DND-41 (cell line): ENCODE data around the gene MYO16.

ENCODE experiments used
- ATAC-seq: fragments of 200-7000 bp; cut with Tn5 transposase; 3 replicates; pipeline ENCODE4 v1.9.1; 2021; ENCODE audit warnings: low read depth; ENCODE audit not compliant: insufficient read depth
- DNase-seq: peaks from one replicate; pipeline ENCODE4 v3.0.0-alpha.2; 2020
- H2AFZ ChIP-seq: 2 replicates; pipeline ENCODE4 v1.6.0; 2012; ENCODE audit warnings: low read depth, low read length
- H3K27ac ChIP-seq: 2 replicates; pipeline ENCODE4 v1.5.1; 2012; ENCODE audit warnings: low read length, inconsistent platforms
- H3K27me3 ChIP-seq: fragments of 200-600 bp; sonication (generic); 2 replicates; pipeline ENCODE4 v1.6.0; 2012; ENCODE audit warnings: low read length, mild to moderate bottlenecking, inconsistent platforms; ENCODE audit not compliant: insufficient read depth, poor library complexity
- H3K36me3 ChIP-seq: 2 replicates; pipeline ENCODE4 v1.5.1; 2012; ENCODE audit warnings: low read length, inconsistent platforms; ENCODE audit not compliant: insufficient read depth
- H3K4me1 ChIP-seq: 2 replicates; pipeline ENCODE4 v1.5.1; 2012; ENCODE audit warnings: mild to moderate bottlenecking, low read length; ENCODE audit not compliant: insufficient read depth
- H3K4me2 ChIP-seq: 2 replicates; pipeline ENCODE4 v1.6.0; 2012; ENCODE audit warnings: mild to moderate bottlenecking, moderate library complexity, low read length, inconsistent platforms; ENCODE audit not compliant: insufficient read depth
- H3K4me3 ChIP-seq, 2 experiments: fragments of 200-600 bp in 1 of 2; shearing (Covaris generic) in 1 of 2; 2 replicates each; pipeline ENCODE4 v1.5.1; 2012 to 2016; ENCODE audit warnings: inconsistent platforms in 2 of 2, low read length in 2 of 2, mild to moderate bottlenecking in 2 of 2, low read depth in 1 of 2, moderate library complexity in 1 of 2
- H3K79me2 ChIP-seq: 2 replicates; pipeline ENCODE4 v1.6.0; 2012; ENCODE audit warnings: low read length, inconsistent platforms; ENCODE audit not compliant: insufficient read depth
- H3K9ac ChIP-seq: 2 replicates; pipeline ENCODE4 v1.6.0; 2012; ENCODE audit warnings: low read depth, mild to moderate bottlenecking, inconsistent platforms, low read length, moderate library complexity
- H3K9me3 ChIP-seq: 2 replicates; pipeline ENCODE4 v1.5.1; 2012; ENCODE audit warnings: low read length, moderate library complexity, mild to moderate bottlenecking, inconsistent platforms; ENCODE audit not compliant: insufficient read depth, severe bottlenecking
- H4K20me1 ChIP-seq: 2 replicates; pipeline ENCODE4 v1.6.0; 2012; ENCODE audit warnings: low read length; ENCODE audit not compliant: insufficient read depth
- CTCF ChIP-seq: IDR thresholded peaks from 2 replicates; pipeline ENCODE4 v1.5.1; 2012; ENCODE audit warnings: borderline replicate concordance, low read length, moderate library complexity, mild to moderate bottlenecking; ENCODE audit not compliant: poor library complexity, severe bottlenecking; ENCODE audit errors: extremely low read depth
- EZH2 ChIP-seq: IDR thresholded peaks from 3 replicates; pipeline ENCODE4 v1.6.1; 2012; ENCODE audit warnings: borderline replicate concordance, low read depth, mild to moderate bottlenecking, moderate library complexity, low read length, inconsistent platforms; ENCODE audit not compliant: severe bottlenecking

The MYO16 gene

DNA sequence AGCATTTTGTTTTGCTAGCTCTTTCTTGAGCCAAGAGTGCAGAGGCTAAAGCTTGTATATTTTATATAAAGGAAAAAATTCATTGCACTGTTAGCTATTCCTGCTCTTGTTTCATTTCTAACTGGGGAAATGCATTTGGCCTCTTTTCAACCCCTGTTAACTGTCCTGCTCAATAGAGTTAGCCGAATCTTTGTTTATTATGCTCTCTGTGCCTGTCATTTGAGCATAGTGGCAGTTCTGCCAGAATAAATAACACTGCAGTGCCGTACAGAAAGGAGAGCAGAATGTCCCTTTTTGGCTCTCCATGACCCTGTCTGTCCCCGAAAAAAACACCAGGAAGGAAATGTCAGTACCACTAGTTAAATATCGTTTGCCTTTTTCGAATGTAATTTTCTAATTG lies 350.8 kb downstream of the MYO16 start:
- H4K20me1 ChIP-seq: no peaks in the 10 kb centered on the region
- no peak overlapping the region for H3K4me2 ChIP-seq
- H3K27me3 ChIP-seq: peaks cover 24% of the 10 kb centered on the region
- no peak overlapping the region for H3K27ac ChIP-seq
- no peaks in the 10 kb centered on the region for H3K36me3 ChIP-seq
- TF ChIP-seq CTCF: no peak
- no peak for TF ChIP-seq EZH2
- H3K4me3 ChIP-seq: no peak overlapping the region
- ATAC-seq: no peak
- H3K9me3 ChIP-seq: no peaks in the 10 kb centered on the region
- no peaks in the 10 kb centered on the region for H3K79me2 ChIP-seq
- H3K9ac ChIP-seq: no peak overlapping the region
- no peak for DNase-seq
- no peak overlapping the region for H2AFZ ChIP-seq
- no peaks in the 10 kb centered on the region for H3K4me1 ChIP-seq

- ATAC-seq: no peak
- no peak overlapping the region for H3K4me2 ChIP-seq
- no peak overlapping the region for H3K9ac ChIP-seq
- no peaks in the 10 kb centered on the region for H4K20me1 ChIP-seq
- no peak overlapping the region for H2AFZ ChIP-seq
- no peaks in the 10 kb centered on the region for H3K79me2 ChIP-seq
- no peaks in the 10 kb centered on the region for H3K36me3 ChIP-seq
- no peaks in the 10 kb centered on the region for H3K4me1 ChIP-seq
- no peaks in the 10 kb centered on the region for H3K9me3 ChIP-seq
- no peak for DNase-seq
- peaks cover 20% of the 10 kb centered on the region for H3K27me3 ChIP-seq
- H3K27ac ChIP-seq: no peak overlapping the region
- TF ChIP-seq CTCF: no peak
- no peak for TF ChIP-seq EZH2
- H3K4me3 ChIP-seq: no peak overlapping the region
These were observed 352.0 kb downstream of the MYO16 start for GRCh38 chr13:108981407-108981806.

- H3K79me2 ChIP-seq: no peaks in the 10 kb centered on the region
- H2AFZ ChIP-seq: no peak overlapping the region
- H3K27ac ChIP-seq: no peak overlapping the region
- no peak overlapping the region for H3K4me2 ChIP-seq
- H3K4me1 ChIP-seq: no peaks in the 10 kb centered on the region
- H3K27me3 ChIP-seq: peaks cover 14% of the 10 kb centered on the region
- H3K4me3 ChIP-seq: no peak overlapping the region
- H3K9me3 ChIP-seq: no peaks in the 10 kb centered on the region
- no peak overlapping the region for H3K9ac ChIP-seq
- no peaks in the 10 kb centered on the region for H4K20me1 ChIP-seq
- no peak for DNase-seq
- TF ChIP-seq CTCF (no peak), EZH2 (no peak)
- H3K36me3 ChIP-seq: no peaks in the 10 kb centered on the region
- ATAC-seq: no peak
These were observed 353.9 kb downstream of the MYO16 start for GRCh38 chr13:108983273-108983672.

DNA sequence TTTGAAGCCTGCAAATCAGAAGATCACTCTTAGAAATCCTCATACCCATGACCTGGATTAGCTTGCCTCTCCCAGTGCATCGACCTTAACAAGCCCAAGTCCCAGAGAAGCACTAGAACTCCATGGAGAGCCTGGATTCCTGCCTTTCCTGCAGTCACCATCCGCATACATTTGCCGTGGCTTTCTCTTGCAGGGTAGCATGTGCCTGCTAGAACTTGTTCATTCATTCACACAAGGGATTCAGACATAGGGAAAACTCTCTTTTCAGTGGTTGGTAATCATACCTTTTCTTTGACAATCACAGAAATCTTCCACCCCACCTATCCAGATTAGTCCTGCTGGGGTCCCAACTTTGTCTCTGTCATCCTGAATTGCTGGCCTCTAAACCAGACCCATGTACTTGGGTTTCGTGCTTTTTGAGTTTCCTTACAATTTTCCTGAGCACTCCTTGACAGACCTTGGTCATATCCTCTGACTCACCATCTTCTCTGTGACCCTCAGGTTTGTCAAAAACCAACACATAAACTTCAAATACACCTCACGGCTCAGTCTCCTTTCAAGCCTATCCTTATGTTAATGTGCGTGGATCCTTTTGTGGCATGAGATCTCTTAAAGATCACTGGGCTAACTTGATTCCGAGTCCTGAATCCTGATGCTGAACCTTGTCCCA lies 355.0 kb downstream of the MYO16 start:
- ATAC-seq (no peak), DNase-seq (no peak)
- H3K9ac ChIP-seq: no peak overlapping the region
- no peak overlapping the region for H3K4me2 ChIP-seq
- no peak overlapping the region for H3K27ac ChIP-seq
- H2AFZ ChIP-seq: no peak overlapping the region
- no peaks in the 10 kb centered on the region for H4K20me1 ChIP-seq
- H3K79me2 ChIP-seq: no peaks in the 10 kb centered on the region
- H3K4me1 ChIP-seq: no peaks in the 10 kb centered on the region
- no peaks in the 10 kb centered on the region for H3K36me3 ChIP-seq
- H3K4me3 ChIP-seq: no peak overlapping the region
- TF ChIP-seq EZH2 (no peak), CTCF (no peak)
- H3K27me3 ChIP-seq: peaks cover 19% of the 10 kb centered on the region
- H3K9me3 ChIP-seq: no peaks in the 10 kb centered on the region
